HG02642 (cell line): ENCODE data around the gene CCDC175.

ENCODE experiments used
- ATAC-seq: cut with Tn5 transposase; IDR thresholded peaks from one replicate; pipeline ENCODE4 v1.9.1; 2021; ENCODE audit warnings: mild to moderate bottlenecking; ENCODE audit not compliant: unreplicated experiment, poor library complexity

Gene CCDC175

DNA sequence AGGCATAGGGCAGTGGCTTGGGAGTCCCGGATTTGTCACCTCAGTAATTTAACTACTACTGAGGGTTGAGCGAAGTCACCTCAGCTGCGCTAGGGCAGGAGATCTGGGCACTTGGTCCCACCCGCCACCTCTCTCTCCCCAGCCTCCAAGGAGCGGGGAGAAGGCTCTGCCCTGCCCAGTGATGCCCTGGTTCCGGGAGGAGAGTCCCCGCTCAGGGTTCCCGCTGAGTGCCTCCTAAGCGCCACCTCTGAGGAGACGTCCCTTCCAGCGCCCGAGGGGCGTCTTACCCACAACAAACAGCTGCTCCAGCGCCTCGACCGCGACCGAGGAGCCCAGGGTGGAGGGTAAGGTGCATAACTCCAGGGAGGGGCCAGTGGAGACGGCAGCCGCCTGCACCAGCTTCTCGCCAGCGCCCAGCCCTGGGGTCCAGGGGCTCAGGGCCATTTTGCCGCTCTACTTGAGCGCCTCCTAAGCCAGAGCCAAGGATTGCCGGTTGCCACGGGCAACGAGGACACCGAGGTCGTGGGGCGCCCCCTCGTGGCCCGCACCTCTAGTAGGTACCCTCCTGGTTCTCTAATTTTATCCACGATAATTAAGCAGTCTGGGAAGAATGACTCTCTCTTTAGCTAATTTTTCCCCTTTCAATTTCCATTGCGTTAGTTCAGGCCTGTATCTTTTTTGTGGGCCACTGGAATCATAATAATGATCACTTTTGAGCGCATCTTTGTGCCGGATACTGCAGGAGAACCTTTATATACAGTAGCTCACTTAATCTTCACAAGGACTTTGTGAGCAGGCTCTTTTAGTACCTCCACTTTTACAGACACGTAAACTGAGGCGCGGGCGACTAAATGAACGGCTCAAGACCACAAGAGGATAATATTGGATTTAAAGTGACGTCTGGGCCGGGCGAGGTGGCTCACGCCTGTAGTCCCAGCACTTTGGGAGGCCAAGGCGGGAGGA, at the start of gene CCDC175:
TSS of gene CCDC175 (minus strand) at position 481 of the 963 bp plus-strand sequence. CDS start at position 444, 37 bp downstream.
- ATAC-seq: peak; percentile 98

DNA sequence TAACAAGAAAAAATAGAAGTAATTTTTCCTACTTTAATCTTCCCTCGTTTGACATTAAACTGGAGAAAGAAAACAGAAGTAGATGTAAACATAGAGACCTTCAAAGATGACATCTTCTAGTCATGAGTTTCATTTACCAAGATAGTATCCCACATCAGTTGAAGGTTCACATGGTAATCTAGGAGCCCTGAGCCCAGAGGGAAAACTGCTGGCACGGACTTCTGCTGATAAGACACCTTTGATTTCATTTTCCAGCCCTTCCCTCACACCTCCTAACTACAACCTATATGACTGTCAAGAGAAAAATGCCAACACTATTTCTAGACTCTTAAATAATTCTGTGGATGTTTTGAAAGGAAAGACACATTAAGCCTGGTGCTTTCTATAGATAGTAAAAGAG, 46.0 kb upstream of the CCDC175 start:
- no peak for ATAC-seq

DNA sequence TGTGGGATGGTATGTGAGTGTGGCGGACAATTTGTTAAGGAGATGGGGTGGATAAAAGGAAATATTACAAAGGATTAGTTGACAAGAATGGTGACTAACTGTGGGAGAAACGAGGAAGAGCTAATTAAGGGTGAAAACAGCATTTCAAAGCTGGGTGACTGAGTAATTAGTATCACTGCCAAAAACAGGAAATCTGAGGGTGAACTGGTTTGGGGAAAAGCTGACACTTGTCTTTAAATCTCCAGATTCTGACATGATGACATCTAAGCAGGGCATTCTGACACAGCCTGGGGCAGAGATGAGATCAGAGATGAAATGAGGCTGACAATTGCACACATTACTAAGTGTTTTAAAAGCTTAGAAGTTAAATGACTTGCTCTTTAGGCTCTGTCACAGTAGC, 42.4 kb upstream of the CCDC175 start:
- ATAC-seq: no peak

DNA sequence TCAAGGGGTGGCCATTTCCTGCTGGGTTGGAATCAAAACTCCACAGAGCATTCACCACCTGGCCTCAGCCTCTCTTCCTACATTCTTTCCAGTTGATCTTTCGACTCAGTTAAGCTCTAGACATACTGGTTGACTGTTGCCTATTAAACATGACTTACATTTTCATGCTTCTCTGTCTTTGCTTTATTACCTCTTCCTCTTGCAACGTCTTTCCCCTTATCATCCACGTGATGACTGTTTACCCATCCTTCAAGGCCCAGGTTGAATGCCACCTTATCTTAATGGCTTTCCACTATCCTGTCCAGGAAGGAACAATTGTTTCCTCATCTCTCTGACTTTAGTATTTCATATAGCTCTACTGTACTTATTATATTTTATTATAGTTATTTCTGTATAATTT, 24.4 kb upstream of the CCDC175 start:
- no peak for ATAC-seq

DNA sequence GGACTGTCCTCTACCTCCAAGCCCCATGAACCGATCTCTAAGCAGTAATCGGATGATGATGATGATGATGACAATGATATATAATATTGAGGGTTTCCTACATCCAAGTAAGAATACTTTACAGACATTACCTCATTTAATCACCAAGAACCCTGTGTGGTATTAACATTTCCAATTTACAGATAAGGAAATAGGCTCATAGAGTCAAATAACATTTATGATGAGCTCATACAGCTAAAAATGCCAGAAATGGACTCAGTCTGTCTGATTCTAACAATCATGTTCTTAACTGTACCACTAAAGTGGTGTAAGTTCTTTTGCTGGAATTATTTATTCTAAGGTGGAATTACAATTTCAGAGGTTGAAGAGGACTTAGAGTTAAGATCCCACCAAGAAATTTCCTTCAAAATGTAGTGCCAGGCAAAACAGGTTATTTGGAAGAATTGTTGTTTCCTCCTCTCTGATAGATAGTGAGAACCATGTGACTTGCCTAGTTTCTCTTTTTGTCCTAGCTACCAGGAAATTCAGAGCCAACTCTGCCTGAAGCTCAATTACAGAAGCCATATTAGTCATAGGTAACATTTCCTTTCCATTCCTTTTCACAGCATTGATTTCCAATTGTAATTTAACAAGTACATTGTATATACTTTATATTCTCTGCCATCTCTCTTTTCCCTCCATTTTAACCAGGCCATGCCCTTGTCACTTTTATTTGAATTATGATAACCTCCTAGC, 23.8 kb upstream of the CCDC175 start:
- no peak for ATAC-seq

DNA sequence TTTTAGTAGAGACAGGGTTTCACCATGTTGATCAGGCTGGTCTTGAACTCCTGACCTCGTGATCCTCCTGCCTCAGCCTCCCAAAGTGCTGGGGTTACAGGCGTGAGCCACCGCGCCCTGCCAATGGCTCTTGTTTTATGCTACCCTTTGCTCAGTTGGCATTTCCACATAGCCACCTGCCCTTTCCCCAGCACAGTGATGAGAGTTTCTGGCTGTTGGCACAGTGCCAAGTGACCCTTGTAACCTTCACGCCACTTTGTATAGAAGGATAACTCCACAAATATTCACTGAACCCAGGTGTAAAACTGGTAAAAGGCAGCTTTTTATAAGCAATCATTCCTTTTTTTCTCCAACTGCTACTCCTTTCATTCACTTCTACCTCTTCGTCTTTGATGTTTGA, 18.5 kb upstream of the CCDC175 start:
- no peak for ATAC-seq

DNA sequence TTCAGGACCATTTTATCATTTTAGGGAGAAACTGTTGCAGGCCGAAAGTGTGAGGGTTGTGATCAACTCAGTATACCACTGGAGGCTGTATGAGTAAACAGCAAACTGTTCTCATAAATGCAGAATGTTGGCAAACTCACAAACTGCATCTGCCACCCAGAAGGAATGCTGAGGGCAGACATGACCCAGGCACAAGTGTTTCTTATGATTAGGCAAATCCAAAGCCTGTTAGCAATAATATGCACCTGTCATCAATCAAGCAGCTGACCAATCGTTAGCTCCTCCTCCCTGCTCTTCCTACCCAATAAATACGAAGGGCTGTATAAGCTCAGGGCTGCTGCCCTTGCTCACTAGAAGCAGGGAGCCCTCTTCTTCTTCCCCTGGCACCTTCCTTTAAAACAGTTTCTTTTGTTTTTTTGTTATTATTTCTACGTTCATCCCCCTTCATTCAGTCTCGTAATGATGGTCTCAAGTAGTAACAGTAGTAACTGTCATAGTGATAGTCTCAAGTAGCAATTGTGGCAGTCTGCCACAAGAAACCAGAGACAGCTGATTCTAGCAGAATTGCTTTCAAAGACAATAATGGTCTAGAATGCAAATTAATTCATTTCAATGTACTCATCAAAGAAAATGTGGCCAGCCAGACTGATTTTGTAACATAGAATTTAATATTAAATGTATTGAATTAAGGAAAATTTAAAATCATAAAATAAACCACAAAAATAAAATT, 15.2 kb upstream of the CCDC175 start:
- ATAC-seq: no peak

DNA sequence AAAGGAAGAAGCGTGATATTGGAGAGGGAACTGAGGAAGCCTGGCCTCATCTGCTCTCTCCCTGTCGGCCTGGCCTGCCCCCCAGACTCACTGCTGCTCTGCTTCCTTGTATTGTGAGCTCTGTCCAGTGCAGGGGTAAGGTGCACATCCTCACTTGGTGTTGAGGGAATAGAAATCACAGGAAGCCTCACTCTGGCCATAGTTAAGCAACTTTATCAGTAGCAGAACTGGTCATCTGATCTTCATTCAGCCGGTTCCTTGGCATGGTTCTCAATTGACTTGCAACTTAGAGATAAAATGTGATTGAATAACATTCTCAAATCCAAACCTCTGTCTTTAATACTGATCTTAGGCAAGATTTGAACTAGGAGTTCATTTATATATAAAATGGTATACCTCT, 11.5 kb upstream of the CCDC175 start:
- no peak for ATAC-seq

DNA sequence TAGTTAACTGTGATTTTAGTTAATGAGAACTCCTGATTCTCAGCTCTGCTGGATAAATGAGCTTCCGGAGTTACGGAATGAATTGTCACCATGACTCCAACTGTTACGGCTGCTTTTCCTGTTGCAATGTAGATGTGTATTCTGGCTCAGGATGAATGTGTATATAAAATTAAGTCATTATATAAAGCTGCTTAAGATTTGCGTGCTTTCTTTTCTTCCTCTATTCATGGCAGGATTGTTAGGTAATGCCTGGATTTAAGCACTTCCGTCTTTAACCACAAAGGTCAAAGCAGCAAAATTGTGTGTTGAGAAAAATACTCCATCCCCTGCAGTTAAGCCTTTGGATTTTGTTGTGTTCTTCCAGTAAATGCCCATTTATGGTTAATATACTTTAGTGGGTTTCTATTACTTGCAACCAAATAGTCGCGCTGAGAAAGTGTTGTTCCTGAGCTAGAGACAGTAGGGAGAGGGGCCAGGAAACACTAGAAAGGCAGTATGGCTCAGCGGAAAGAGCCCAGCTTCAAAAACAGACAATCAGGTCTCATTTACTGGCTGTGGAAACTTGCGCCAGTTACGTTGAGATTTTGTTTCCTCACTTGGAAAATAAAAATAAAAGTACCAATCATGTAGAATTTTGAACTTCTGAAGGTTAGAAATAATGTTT, 9.4 kb upstream of the CCDC175 start:
- ATAC-seq: no peak

DNA sequence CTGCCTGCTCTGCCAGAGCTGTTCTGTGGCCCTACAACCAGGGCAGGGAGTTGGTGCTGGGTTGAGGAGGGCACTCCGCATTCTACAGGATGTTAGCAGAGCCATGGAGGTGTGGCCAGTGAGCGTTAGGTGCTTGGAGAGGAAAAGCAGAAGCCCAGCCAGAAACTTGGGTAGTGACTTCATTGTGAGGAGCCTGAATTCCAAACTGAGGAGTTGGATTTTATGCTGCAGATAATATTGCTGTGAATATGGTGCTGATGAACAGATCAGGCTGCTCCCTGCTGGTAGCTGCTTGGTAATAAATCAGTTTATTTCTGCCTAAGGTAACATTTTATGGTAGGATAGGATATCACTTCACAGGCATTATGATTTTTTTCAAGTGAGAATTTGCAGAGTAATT, 7.1 kb upstream of the CCDC175 start:
- no peak for ATAC-seq

DNA sequence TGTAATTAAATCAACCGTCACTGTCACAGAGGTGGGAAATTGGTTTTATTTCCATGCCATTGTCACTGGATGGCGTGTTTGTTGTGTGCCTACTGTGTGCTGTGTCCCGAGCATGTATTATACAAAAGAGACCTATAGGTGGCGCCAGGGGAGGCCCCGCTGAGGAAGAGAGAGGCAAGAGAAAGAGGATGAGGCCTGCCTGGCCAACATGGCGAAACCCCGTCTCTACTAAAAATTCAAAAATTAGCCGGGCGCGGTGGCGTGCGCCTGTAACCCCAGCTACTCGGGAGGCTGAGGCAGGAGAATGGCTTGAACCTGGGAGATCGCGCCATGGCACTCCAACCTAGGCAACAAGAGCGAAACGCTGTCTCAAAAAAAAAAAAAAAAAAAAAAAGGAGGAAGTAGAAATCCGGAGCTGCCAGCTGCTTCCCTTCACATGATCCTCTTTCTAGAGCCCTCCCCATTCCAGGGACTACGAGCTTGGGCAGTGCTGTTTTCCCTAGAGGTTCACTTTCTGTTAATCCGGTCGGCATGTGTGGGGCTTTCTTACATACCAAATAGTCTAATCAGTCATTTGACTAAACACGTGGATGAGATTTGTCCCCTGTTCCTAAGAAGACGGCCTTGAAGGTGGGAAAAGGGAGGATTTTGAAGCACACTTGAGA, 6.4 kb upstream of the CCDC175 start:
- no peak for ATAC-seq

DNA sequence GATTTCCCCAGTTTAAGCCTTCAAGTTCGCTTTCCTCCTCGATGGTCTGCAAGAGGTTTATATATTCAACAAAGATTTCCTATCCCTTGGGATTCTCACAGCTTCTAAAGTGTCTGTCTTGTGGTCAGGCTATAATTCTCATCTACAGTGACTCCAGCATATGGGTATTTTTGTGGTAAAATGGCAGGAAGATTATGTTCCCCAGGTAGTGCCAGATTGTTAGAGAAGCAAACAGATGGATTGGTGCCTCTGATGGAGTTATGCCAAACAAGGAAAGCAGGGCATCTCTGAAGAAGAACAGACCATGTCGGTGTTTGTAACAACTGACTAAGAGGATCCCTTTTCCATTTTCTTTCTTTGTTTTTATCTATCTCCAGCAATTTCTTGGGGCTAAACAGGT, 5.5 kb upstream of the CCDC175 start:
- ATAC-seq: no peak

DNA sequence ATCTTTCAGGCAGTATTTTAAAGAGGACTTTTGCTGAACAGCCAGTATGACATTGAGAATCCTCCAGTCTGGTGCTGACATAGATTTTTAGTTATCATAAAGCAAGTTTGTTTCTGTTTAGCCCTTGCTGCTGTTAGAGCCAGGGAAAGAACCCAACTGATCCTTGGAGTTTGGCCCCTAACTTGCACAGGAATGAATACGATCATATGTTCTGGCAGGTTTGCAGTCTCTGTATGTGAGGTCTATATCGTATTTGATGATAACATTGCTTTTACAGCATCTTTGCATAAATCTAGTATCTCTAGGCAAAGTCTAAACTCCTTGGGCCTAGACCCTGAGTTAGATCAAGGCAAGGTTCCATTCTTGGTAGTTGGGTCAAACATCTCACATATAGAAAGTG, 4.3 kb upstream of the CCDC175 start:
- no peak for ATAC-seq

DNA sequence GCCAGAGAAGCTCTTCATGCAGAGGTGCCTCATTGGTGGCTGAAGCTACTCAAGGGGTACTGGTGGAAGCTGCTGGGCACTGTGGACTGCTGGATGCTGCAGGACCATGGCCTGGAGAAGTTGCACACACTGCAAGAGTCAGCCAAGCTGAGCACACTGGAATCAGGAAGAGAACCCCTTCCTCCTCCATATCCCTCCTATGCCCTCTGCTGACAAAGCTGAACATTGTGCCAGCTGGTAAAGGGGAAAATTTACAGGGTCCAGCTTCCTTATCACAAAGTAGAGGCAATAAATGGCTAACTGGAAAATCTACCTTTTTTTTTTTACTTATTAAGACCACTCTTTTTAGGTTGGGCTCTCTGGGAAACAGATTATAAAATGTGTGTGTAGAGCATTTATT, 6.5 kb downstream of the CCDC175 start:
- no peak for ATAC-seq

DNA sequence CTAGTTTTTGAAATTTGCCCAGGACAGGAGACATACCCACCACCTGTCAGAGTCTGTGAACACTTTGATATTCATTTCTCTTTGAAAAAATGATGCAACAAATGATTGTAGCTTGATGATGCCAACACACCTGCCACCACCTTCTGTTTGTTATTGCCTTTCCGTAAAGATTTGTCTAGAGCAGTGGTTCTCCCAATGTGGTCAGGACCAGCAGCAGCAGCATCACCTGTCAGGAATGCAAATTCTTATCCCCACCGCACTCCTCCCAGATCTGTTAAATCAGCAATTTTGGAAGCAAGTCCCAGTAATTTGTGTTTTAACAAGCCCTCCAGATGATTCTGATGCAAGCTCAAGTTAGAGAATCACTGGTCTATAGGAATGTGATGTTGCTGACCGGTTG, 9.9 kb downstream of the CCDC175 start:
- ATAC-seq: no peak

DNA sequence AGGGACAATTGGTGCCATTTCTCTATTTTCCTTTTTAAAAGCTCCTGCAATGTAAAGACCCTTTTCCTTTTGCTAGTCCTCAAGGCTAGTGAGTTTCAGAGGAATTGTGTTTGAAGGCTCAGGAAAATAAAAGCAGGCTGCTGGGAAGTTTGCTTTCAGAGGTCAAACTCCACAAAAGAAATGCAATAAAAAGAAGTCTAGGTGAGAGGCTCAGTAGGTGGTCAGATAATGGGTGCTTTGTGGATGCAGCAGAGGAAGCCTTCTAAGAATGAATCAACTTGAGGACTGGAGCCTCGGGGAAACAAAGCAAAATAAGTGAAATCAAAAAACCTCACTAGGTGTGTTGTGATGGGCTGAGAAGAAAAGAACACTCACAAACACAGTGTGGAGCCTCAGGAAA, 10.3 kb downstream of the CCDC175 start:
- ATAC-seq: no peak

DNA sequence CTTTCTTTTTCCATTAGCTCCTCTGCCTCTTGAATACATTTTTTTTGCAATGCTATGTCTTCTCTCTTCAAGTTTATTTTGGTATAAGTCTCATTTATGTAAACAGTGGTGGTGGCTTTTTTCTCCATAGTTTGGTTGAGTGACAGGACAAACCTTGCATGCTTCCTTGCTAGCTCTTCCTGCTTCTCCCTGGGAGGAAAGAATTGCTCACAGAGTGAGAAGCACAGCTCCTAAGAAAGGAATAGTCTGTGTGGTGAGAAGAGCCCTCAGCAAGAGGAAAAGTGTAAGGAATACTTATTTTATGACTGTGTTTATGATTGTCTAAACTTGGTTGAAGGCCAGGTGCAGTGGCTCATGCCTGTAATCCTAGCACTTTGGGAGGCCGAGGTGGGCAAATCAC, 11.5 kb downstream of the CCDC175 start:
- ATAC-seq: no peak

DNA sequence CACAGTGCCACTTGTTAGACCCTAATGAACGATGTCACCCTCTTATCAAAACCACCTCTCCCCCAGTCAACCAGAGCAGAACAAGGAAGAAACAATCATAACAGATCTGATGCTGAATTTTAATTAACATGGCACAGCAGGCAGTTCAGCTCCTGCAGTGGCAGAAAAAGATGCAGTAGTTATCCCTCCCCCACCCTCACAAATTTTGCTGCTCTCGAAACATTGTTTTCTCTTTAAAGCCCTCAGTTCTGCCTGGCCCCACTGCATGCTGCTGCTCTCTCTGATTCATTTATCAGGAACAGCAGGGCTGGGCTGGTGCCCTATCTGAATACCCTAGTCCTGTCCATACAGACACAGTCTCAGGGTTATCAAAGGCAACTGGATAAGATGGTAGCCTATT, 12.2 kb downstream of the CCDC175 start:
- no peak for ATAC-seq

DNA sequence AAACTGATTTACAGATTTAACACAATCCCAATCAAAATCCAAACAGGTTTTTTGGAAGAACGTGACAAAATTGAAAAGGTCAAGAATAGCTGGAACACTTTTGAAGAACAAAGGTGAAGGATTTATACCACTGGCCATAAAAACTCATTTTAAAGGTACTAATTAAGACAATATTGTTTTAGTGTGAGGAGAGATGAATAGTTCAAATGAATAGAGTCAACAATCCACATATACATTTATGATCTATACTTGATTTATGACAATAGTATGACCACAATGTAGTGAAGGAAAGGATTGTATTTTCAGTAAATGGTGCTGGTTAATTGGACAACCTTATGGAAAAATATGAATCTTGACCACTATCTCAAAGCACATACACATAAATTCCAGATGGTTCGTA, 29.3 kb downstream of the CCDC175 start:
- no peak for ATAC-seq

DNA sequence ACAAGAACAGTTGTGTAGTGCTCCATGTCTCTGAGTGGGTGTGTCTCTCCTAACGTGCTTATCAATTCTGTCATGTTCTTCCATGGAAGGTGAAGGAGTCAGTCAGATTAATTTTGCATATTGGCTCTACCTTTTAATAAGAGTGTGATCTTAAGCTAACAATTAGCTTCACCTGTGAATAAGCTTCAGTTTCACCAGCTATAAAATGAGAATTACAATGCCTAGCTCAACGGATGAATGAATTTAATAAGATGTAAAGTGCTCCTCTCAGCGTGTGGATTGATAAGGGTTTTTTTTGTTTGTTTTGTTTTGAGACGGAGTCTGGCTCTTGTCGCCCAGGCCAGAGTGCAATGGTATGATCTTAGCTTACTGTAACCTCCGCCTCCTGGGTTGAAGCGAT, 32.7 kb downstream of the CCDC175 start:
- no peak for ATAC-seq
